K562 (cell line): Measurements from ENCODE around the gene CD320. TPM values are rescaled to one million over a fixed set of nuclear protein-coding genes. Genes with fewer than 3 reads are reported as not detected.

ENCODE experiments used
- ARID1B ChIP-seq: fragments of 450-650 bp; IDR thresholded peaks from 2 replicates; pipeline ENCODE4 v1.6.1; 2016; ENCODE audit warnings: antibody characterized with exemption, mild to moderate bottlenecking, inconsistent platforms
- HNRNPUL1 ChIP-seq: fragments of 200-400 bp; formaldehyde crosslinking; IDR thresholded peaks from 2 replicates; pipeline ENCODE4 v1.6.1; 2017; ENCODE audit warnings: low read length
- ILF3 ChIP-seq: fragments of 450-650 bp; IDR thresholded peaks from 2 replicates; pipeline ENCODE4 v1.6.1; 2018; ENCODE audit warnings: antibody characterized with exemption, mild to moderate bottlenecking, moderate library complexity, borderline replicate concordance
- MXI1 ChIP-seq: IDR thresholded peaks from 2 replicates; pipeline ENCODE4 v1.6.1; 2011; ENCODE audit warnings: low read depth, mild to moderate bottlenecking, improper control_type of control experiment, low read length
- POLR2AphosphoS5 ChIP-seq: IDR thresholded peaks from 2 replicates; pipeline ENCODE4 v1.6.1; 2011; ENCODE audit warnings: mild to moderate bottlenecking, low read depth, low read length, moderate library complexity; ENCODE audit not compliant: control insufficient read depth, insufficient read depth
- POLR2B ChIP-seq: fragments of 450-650 bp; IDR thresholded peaks from 2 replicates; pipeline ENCODE4 v1.6.1; 2018; ENCODE audit warnings: low read depth; ENCODE audit not compliant: partially characterized antibody
- PPARD ChIP-seq: fragments of 250-450 bp; sonication (Bioruptor Pico); IDR thresholded peaks from 2 replicates; pipeline ENCODE4 v1.8.0; 2022; ENCODE audit warnings: inconsistent platforms, mild to moderate bottlenecking, moderate library complexity
- SIRT6 ChIP-seq: IDR thresholded peaks from one replicate; pipeline ENCODE4 v1.6.1; 2012; ENCODE audit warnings: low read depth, mild to moderate bottlenecking, control low read depth, inconsistent platforms, low read length, moderate library complexity
- SREBF1 ChIP-seq: fragments of 150-350 bp; IDR thresholded peaks from 2 replicates; pipeline ENCODE4 v1.6.1; 2014; ENCODE audit warnings: antibody characterized with exemption, low read depth, low read length, borderline replicate concordance
- TCF3 ChIP-seq: sonication (generic); formaldehyde crosslinking; IDR thresholded peaks from 2 replicates; pipeline ENCODE4 v1.4.0; 2020; ENCODE audit warnings: mild to moderate bottlenecking, missing genetic modification reagents
- polyA plus RNA-seq, 8 experiments: library from polyadenylated mRNA; depleted of rRNA in 4 of 8; stranded (reverse) in 5 of 8; unstranded in 3 of 8; fragments of >200 nt; fragmentation: Nextera tagmentation in 2 of 8; fragmentation: Illumina TruSeq in 1 of 8; extraction: Ambion mirVana in 2 of 8; extraction: Trizol in 1 of 8; gene quantifications; 2 replicates each; pipeline versions ENCODE4 v1.2.1 to v1.2.3, GENCODE V29; 2011 to 2014; ENCODE audit warnings: inconsistent platforms in 1 of 8, missing spikeins in 1 of 8
- total RNA-seq, 7 experiments: library from RNA; depleted of rRNA in 6 of 7; stranded (reverse); fragments of >200 nt in 6 of 7; fragmentation: Illumina TruSeq in 2 of 7; extraction: Trizol in 2 of 7; gene quantifications; 2 replicates each; pipeline versions ENCODE4 v1.2.1 to v1.2.3, GENCODE V29; 2011 to 2021; ENCODE audit warnings: low replicate concordance in 1 of 7
- TF ChIP-seq, protein P1 (sequence below), 3 experiments: fragments of 200-800 bp in 1 of 3; sonication (Bioruptor generic) in 1 of 3; sonication (generic) in 1 of 3; formaldehyde crosslinking in 1 of 3; IDR thresholded peaks; 2 replicates each; pipeline versions ENCODE4 v1.6.1 to v1.8.0; 2016 to 2022; ENCODE audit warnings: mild to moderate bottlenecking in 2 of 3, missing compliant biosample characterization in 2 of 3, missing genetic modification characterization in 2 of 3, missing genetic modification reagents in 1 of 3

Gene CD320
- total and polyA plus RNA-seq, 9 of the 15 experiments (the other 6 are each of a cell fraction or from before 2014, with no cell fraction given): 0.45 to 94.5 (median 34.4) TPM

GRCh38 chr19:8323781-8324185 is 15.6 kb upstream of the CD320 start (continued):
- TF ChIP-seq TCF3 (CRISPR knock-in tag): peak; percentile 24; the same call in 1 of the 2 replicates
- TF ChIP-seq SIRT6: peak; percentile 82
- peak; percentile 60 for TF ChIP-seq POLR2B
- TF ChIP-seq, protein P1, sequence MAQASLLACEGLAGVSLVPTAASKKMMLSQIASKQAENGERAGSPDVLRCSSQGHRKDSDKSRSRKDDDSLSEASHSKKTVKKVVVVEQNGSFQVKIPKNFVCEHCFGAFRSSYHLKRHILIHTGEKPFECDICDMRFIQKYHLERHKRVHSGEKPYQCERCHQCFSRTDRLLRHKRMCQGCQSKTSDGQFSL (CRISPR knock-in tag; IDR thresholded peaks at IDR 0.05): no peak
- TF ChIP-seq, protein P1 (tag; IDR thresholded peaks at IDR 0.05): 0 out of 4 replicates have a peak, but pooled peaks of 1 of the 2 experiments have one; percentile 24
- 0 out of 2 replicates have a peak, but pooled peaks have one; percentile 13 for TF ChIP-seq MXI1
- TF ChIP-seq ILF3: 0 out of 2 replicates have a peak, but pooled peaks have one; percentile 29
- no peak for TF ChIP-seq SREBF1
- TF ChIP-seq HNRNPUL1: 0 out of 2 replicates have a peak, but pooled peaks have one; percentile 30
- peak; percentile 44; the same call in 1 of the 2 replicates for TF ChIP-seq POLR2AphosphoS5
- no peak for TF ChIP-seq PPARD (CRISPR knock-in tag)
- TF ChIP-seq ARID1B: 0 out of 2 replicates have a peak, but pooled peaks have one; percentile 47
